KOPT-K1 (cell line): ENCODE measurements around the gene MDFI.

ENCODE experiments used
- H3K27ac ChIP-seq: fragments of 200-600 bp; sonication (generic); 2 replicates; pipeline ENCODE4 v1.5.1; 2016; ENCODE audit warnings: antibody characterized with exemption, mild to moderate bottlenecking, low read depth, low read length; ENCODE audit not compliant: poor library complexity, severe bottlenecking
- H3K36me3 ChIP-seq: fragments of 200-600 bp; sonication (generic); 2 replicates; pipeline ENCODE4 v1.5.1; 2017; ENCODE audit warnings: antibody characterized with exemption, mild to moderate bottlenecking, low read length, moderate library complexity; ENCODE audit not compliant: insufficient read depth
- H3K9me3 ChIP-seq: fragments of 200-600 bp; sonication (generic); 2 replicates; pipeline ENCODE4 v1.5.1; 2017; ENCODE audit warnings: antibody characterized with exemption, low read length, mild to moderate bottlenecking; ENCODE audit not compliant: insufficient read depth, poor library complexity, severe bottlenecking

The MDFI gene

DNA sequence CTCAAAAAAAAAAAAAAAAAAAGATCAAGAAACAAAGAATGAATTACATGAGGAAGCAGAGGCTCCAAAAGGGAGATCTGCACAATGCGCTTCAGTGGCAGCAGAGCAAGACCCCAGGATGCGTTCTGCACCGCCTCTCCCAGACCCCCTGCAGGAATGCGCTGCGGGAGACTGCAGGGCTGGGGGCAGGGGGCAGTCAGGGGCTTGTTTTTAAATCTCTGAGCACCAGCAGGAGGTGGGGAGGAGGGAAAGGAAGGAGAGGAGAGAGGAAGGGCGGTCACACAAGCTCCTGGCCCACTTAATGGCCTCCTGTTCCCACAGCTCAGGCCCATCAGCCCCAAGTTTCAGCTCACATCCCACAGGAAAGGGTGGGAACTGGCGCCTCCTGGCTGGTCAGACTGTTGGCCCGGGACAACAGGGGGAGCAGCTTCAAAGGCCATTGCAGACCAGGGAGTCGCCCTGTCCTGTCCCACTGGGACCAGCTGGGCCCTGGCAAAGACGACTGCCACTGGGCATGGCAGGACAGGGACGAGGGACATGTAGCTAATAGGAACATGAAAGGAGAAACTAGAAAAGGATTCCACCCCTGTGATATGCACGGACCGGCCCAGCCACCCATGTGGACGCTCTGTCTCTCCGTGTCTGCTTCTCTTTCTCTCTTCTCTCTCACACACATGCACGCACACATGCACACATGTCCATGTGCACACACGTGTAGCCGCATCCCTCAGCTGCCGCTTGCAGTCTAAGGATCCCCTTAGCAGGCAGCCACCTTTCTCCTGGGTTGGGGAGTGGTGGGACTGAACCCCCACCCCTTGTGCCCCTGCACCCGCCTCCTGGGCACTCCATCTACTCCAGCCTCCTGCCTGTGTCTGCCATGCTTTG lies 62.4 kb downstream of the MDFI start:
- Histone ChIP-seq H3K27ac (no peak overlapping the region), H3K36me3 (no peaks in the 10 kb centered on the region), H3K9me3 (no peaks in the 10 kb centered on the region)

DNA sequence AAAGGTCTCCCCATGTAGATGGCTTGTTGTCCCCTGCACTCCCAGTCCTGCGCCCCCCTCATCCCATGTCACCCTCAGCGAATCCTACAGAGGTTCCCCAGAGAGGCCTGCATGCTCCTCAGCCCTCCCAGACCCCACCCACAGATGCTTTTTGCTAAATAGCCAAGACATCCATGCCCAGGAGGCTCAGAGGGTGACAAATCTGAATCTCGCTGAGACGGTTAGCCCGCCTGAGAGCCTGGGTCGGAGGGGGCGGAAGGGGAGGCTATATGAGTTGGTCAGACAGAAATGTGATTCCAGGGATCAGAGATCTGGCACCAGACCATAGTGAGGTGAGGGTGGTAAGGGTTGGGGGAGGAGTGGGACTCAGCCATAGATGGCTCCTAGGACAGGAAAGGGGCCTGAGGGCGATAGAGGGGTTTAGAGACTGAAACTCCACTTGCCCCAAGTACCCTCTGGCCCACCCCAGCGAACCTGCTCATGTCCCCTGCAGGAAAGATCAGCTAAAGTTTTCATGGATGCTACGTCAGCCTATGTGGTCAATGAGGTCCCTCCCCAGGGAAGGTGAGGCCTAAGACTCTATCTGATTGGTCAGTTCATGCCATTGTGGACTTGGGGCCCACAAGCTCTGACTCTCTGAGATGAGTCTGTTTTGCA lies 63.9 kb downstream of the MDFI start:
- Histone ChIP-seq H3K9me3 (no peaks in the 10 kb centered on the region), H3K27ac (no peak overlapping the region), H3K36me3 (no peaks in the 10 kb centered on the region)

DNA sequence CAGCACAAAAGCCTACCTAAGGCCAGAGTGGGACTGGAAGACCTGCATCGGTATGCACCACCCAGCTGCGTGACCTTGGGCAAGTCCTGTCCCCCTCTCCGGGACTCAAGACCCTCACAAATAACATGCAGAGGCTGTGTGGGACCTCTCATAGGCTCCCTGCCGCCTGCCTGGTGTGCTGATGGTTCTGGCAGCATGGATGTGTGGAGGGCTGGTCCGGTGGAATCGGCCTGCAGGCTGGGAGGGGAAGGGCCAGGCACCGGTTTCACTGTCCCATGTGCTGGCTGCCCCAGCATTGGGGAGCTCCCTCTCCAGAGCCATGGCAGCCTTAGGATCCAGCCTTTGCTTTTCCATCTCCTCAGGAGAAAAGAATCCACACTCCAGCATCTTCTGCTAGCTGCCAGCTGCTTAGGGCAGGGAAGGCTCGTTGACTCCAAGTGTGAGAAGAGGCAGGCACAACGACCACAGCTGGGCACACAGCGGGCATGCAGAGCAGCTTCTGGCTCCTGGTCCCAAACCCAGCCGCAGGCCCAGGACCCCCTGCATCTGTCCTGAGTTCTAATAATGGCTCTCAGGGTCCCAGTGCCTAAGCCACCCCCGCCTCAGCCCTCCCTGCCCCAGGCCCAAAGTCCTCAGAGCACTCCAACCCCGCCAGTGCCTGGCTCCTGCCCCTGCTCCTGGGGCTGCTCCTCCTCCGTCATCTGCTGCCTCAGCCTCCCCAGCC lies 64.7 kb downstream of the MDFI start:
- H3K36me3 ChIP-seq, result no peaks in the 10 kb centered on the region
- no peaks in the 10 kb centered on the region for H3K9me3 ChIP-seq
- no peak overlapping the region for H3K27ac ChIP-seq
